IMR-90 (cell line): ENCODE measurements around the gene ZNF688.
"Not testable (repeated sequence)": the region's sequence is repeated elsewhere in the genome, so short reads cannot be mapped to it uniquely, and the experiment has no call there.

Experiments used
- CEBPB ChIP-seq: IDR thresholded peaks from 2 replicates; pipeline ENCODE4 v1.6.1; 2012; ENCODE audit warnings: low read depth, low read length, improper control_type of control experiment
- CTCF ChIP-seq: conservative IDR thresholded peaks from 2 replicates; pipeline ENCODE4 v1.5.1; 2012; ENCODE audit warnings: mild to moderate bottlenecking, low read depth, low read length, improper control_type of control experiment
- FOS ChIP-seq: fragments of 150-350 bp; IDR thresholded peaks from 2 replicates; pipeline ENCODE4 v1.6.1; 2016; ENCODE audit warnings: low read depth, low read length
- MXI1 ChIP-seq: IDR thresholded peaks from 2 replicates; pipeline ENCODE4 v1.6.1; 2012; ENCODE audit warnings: low read depth, mild to moderate bottlenecking, low read length, moderate library complexity, borderline replicate concordance
- NFE2L2 ChIP-seq: fragments of 150-350 bp; IDR thresholded peaks from 2 replicates; pipeline ENCODE4 v1.6.1; 2016; ENCODE audit warnings: low read depth, mild to moderate bottlenecking, low read length
- POLR2A ChIP-seq: IDR thresholded peaks from 2 replicates; pipeline ENCODE4 v1.6.1; 2012; ENCODE audit warnings: mild to moderate bottlenecking, low read depth, low read length
- RAD21 ChIP-seq: IDR thresholded peaks from 2 replicates; pipeline ENCODE4 v1.6.1; 2012; ENCODE audit warnings: low read length, improper control_type of control experiment
- RFX5 ChIP-seq: IDR thresholded peaks from 2 replicates; pipeline ENCODE4 v1.8.0; 2012; ENCODE audit warnings: low read depth, mild to moderate bottlenecking, low read length, moderate library complexity
- SMC3 ChIP-seq: fragments of 150-350 bp; IDR thresholded peaks from 2 replicates; pipeline ENCODE4 v1.6.1; 2016; ENCODE audit warnings: low read depth, mild to moderate bottlenecking, antibody characterized with exemption, low read length, moderate library complexity
- TF ChIP-seq, protein P1 (sequence below): fragments of 150-350 bp; IDR thresholded peaks from 2 replicates; pipeline ENCODE4 v1.6.1; 2017; ENCODE audit warnings: mild to moderate bottlenecking, antibody characterized with exemption, low read length, low read depth
- TF ChIP-seq, protein P2 (sequence below): fragments of 150-350 bp; IDR thresholded peaks from 2 replicates; pipeline ENCODE4 v1.6.1; 2016; ENCODE audit warnings: low read depth, mild to moderate bottlenecking, low read length, moderate library complexity, borderline replicate concordance

- TF ChIP-seq CEBPB, CTCF, NFE2L2, SMC3, POLR2A, RAD21, MXI1, RFX5, FOS: not testable (repeated sequence)
- TF ChIP-seq, protein P1, sequence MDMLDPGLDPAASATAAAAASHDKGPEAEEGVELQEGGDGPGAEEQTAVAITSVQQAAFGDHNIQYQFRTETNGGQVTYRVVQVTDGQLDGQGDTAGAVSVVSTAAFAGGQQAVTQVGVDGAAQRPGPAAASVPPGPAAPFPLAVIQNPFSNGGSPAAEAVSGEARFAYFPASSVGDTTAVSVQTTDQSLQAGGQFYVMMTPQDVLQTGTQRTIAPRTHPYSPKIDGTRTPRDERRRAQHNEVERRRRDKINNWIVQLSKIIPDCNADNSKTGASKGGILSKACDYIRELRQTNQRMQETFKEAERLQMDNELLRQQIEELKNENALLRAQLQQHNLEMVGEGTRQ = not testable (repeated sequence)
- TF ChIP-seq, protein P2, sequence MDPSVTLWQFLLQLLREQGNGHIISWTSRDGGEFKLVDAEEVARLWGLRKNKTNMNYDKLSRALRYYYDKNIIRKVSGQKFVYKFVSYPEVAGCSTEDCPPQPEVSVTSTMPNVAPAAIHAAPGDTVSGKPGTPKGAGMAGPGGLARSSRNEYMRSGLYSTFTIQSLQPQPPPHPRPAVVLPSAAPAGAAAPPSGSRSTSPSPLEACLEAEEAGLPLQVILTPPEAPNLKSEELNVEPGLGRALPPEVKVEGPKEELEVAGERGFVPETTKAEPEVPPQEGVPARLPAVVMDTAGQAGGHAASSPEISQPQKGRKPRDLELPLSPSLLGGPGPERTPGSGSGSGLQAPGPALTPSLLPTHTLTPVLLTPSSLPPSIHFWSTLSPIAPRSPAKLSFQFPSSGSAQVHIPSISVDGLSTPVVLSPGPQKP = not testable (repeated sequence)
These were observed 48.6 kb downstream of the ZNF688 start for GRCh38 chr16:30522702-30523463.
